Measurements from ENCODE around the gene MYOC.

DNA sequence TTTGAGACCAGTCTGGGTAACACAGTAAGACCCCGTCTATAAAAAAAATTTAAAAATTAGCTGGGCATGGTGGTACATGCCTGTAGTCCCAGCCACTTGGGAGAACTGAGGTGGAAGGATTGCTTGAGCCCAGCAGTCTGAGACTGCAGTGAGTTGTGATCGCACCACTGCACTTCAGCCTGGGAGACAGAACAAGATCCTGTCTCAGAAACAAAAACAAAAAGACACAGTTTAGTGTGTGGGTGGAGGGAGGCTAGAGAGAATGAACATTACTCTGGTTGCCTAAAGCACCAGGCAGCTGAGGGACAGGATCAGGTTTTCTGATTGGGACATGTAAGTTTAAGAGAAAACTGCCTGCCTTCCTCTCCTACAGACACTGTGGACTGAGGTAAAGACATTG is 47.0 kb upstream of the MYOC start:
- TF ChIP-seq, protein P1, sequence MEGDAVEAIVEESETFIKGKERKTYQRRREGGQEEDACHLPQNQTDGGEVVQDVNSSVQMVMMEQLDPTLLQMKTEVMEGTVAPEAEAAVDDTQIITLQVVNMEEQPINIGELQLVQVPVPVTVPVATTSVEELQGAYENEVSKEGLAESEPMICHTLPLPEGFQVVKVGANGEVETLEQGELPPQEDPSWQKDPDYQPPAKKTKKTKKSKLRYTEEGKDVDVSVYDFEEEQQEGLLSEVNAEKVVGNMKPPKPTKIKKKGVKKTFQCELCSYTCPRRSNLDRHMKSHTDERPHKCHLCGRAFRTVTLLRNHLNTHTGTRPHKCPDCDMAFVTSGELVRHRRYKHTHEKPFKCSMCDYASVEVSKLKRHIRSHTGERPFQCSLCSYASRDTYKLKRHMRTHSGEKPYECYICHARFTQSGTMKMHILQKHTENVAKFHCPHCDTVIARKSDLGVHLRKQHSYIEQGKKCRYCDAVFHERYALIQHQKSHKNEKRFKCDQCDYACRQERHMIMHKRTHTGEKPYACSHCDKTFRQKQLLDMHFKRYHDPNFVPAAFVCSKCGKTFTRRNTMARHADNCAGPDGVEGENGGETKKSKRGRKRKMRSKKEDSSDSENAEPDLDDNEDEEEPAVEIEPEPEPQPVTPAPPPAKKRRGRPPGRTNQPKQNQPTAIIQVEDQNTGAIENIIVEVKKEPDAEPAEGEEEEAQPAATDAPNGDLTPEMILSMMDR (IDR thresholded peaks at IDR 0.05 in 4 of 5, conservative IDR thresholded peaks at IDR 0.05 in 1 of 5) = no peak
- TF ChIP-seq POLR2A (IDR thresholded peaks at IDR 0.05) = no peak
